Hepatocyte (in vitro differentiated cells): ENCODE data around the gene FOXA1. TPM values are rescaled to one million over a fixed set of nuclear protein-coding genes. Genes with fewer than 3 reads are reported as not detected.

Source experiments
- DNase-seq: peaks from one replicate; pipeline ENCODE4 v3.0.0-alpha.2; 2016; ENCODE audit warnings: low spot score
- H2AFZ ChIP-seq: fragments of 200-600 bp; sonication (generic); 2 replicates; pipeline ENCODE4 v1.6.0; 2016; ENCODE audit warnings: antibody characterized with exemption, mild to moderate bottlenecking
- H3K27ac ChIP-seq: fragments of 200-600 bp; sonication (generic); 2 replicates; pipeline ENCODE4 v1.5.1; 2016; ENCODE audit warnings: mild to moderate bottlenecking
- H3K27me3 ChIP-seq: fragments of 200-600 bp; sonication (generic); 2 replicates; pipeline ENCODE4 v1.6.1; 2016
- H3K36me3 ChIP-seq: fragments of 200-600 bp; sonication (generic); replicated peaks from 2 replicates; pipeline ENCODE4 v1.5.1; 2016; ENCODE audit warnings: low read depth; ENCODE audit not compliant: insufficient read depth
- H3K4me1 ChIP-seq: fragments of 200-600 bp; sonication (generic); 2 replicates; pipeline ENCODE4 v1.5.1; 2016; ENCODE audit warnings: mild to moderate bottlenecking, moderate library complexity; ENCODE audit not compliant: insufficient read depth
- H3K4me2 ChIP-seq: fragments of 200-600 bp; sonication (generic); 2 replicates; pipeline ENCODE4 v1.6.0; 2016
- H3K4me3 ChIP-seq: fragments of 200-600 bp; sonication (generic); 2 replicates; pipeline ENCODE4 v1.5.1; 2016; ENCODE audit warnings: mild to moderate bottlenecking
- H3K79me2 ChIP-seq: fragments of 200-600 bp; sonication (generic); 2 replicates; pipeline ENCODE4 v1.6.0; 2017; ENCODE audit warnings: mild to moderate bottlenecking
- H3K9me2 ChIP-seq: fragments of 200-600 bp; sonication (generic); replicated peaks from 2 replicates; pipeline ENCODE4 v1.6.0; 2017; ENCODE audit warnings: mild to moderate bottlenecking; ENCODE audit not compliant: insufficient read depth
- H3K9me3 ChIP-seq: fragments of 200-600 bp; sonication (generic); 2 replicates; pipeline ENCODE4 v1.5.1; 2016; ENCODE audit warnings: low read depth, mild to moderate bottlenecking
- H4K20me1 ChIP-seq: fragments of 200-600 bp; sonication (generic); 2 replicates; pipeline ENCODE4 v1.6.0; 2016; ENCODE audit warnings: mild to moderate bottlenecking; ENCODE audit not compliant: insufficient read depth, poor library complexity, severe bottlenecking
- CTCF ChIP-seq: fragments of 200-600 bp; sonication (generic); IDR thresholded peaks from 2 replicates; pipeline ENCODE4 v1.5.1; 2016; ENCODE audit warnings: antibody characterized with exemption, mild to moderate bottlenecking; ENCODE audit not compliant: poor library complexity
- EZH2 ChIP-seq: fragments of 200-600 bp; sonication (generic); IDR thresholded peaks from 2 replicates; pipeline ENCODE4 v1.6.1; 2016; ENCODE audit warnings: antibody characterized with exemption, mild to moderate bottlenecking, borderline replicate concordance
- EZH2phosphoT487 ChIP-seq: fragments of 200-600 bp; sonication (generic); IDR thresholded peaks from one replicate; pipeline ENCODE4 v1.6.1; 2018; ENCODE audit warnings: antibody characterized with exemption, mild to moderate bottlenecking, low read depth, moderate library complexity; ENCODE audit not compliant: unreplicated experiment, severe bottlenecking
- WGBS: methylation state at CpG from one replicate; pipeline ENCODE4 v1.1.6; 2016; ENCODE audit warnings: low lambda C conversion rate; ENCODE audit errors: missing lambda C conversion rate; 5-methylcytosine and 5-hydroxymethylcytosine counted together
- polyA plus RNA-seq: library from polyadenylated mRNA; unstranded; fragments of >200 nt; fragmentation: Nextera tagmentation; extraction: Ambion mirVana; gene quantifications from 2 replicates; pipeline ENCODE4 v1.2.1, GENCODE V29; 2016
- total RNA-seq: library from RNA; depleted of rRNA; stranded (reverse); fragments of >200 nt; gene quantifications from 2 replicates; pipeline ENCODE4 v1.2.3, GENCODE V29; 2014

Gene FOXA1
- total and polyA plus RNA-seq, 2 experiments from 2014 or later = 85.7 to 89.2 TPM

GRCh38 chr14:37584211-37585100, 10.6 kb downstream of the FOXA1 start:
- 6% methylated on average over 52 of the region's 62 CpGs for WGBS

GRCh38 chr14:37583358-37584210, 11.5 kb downstream of the FOXA1 start:
- Histone ChIP-seq H3K9me2 (no peaks in the 10 kb centered on the region), H3K36me3 (no peaks in the 10 kb centered on the region), H3K79me2 (peaks cover 17% of the 10 kb centered on the region), H3K4me1 (peaks cover 19% of the 10 kb centered on the region), H3K27ac (peak overlapping the region; percentile 95), H3K27me3 (peaks cover 57% of the 10 kb centered on the region), H3K9me3 (no peaks in the 10 kb centered on the region), H2AFZ (peak overlapping the region; percentile 80), H3K4me3 (peak overlapping the region; percentile 45), H3K4me2 (peak overlapping the region; percentile 87), H4K20me1 (no peaks in the 10 kb centered on the region)
- peak; percentile 80 for DNase-seq
- no peak for TF ChIP-seq EZH2phosphoT487
- TF ChIP-seq EZH2 = no peak
- TF ChIP-seq CTCF = no peak
- 2% methylated on average over 49 of the region's 67 CpGs for WGBS

More at GRCh38 chr14:37584211-37585100, 10.6 kb downstream of the FOXA1 start:
- TF ChIP-seq CTCF (no peak), EZH2phosphoT487 (peak; percentile 28), EZH2 (peak; percentile 94)
- H3K9me3 ChIP-seq = no peaks in the 10 kb centered on the region
- no peaks in the 10 kb centered on the region for H4K20me1 ChIP-seq
- peak; percentile 67 for DNase-seq
- H3K27ac ChIP-seq = peak overlapping the region; percentile 95
- H3K27me3 ChIP-seq = peaks cover 65% of the 10 kb centered on the region
- no peaks in the 10 kb centered on the region for H3K9me2 ChIP-seq
- H3K36me3 ChIP-seq = no peaks in the 10 kb centered on the region
- peak overlapping the region; percentile 87 for H3K4me2 ChIP-seq
- peaks cover 22% of the 10 kb centered on the region for H3K79me2 ChIP-seq
- H3K4me3 ChIP-seq = peak overlapping the region; percentile 9
- H3K4me1 ChIP-seq = peaks cover 19% of the 10 kb centered on the region
- peak overlapping the region; percentile 80 for H2AFZ ChIP-seq

GRCh38 chr14:37580146-37580545, 14.9 kb downstream of the FOXA1 start:
- H3K9me2 ChIP-seq = no peaks in the 10 kb centered on the region
- no peak overlapping the region for H3K4me3 ChIP-seq
- H3K4me2 ChIP-seq = no peak overlapping the region
- no peaks in the 10 kb centered on the region for H3K79me2 ChIP-seq
- no peak for DNase-seq
- no peaks in the 10 kb centered on the region for H4K20me1 ChIP-seq
- TF ChIP-seq CTCF (no peak), EZH2 (no peak), EZH2phosphoT487 (no peak)
- H3K27ac ChIP-seq = no peak overlapping the region
- no peaks in the 10 kb centered on the region for H3K36me3 ChIP-seq
- H3K4me1 ChIP-seq = peaks cover 11% of the 10 kb centered on the region
- 90% methylated on average over 2 of the region's 2 CpGs for WGBS
- H3K9me3 ChIP-seq = no peaks in the 10 kb centered on the region
- H2AFZ ChIP-seq = no peak overlapping the region
- peaks cover 27% of the 10 kb centered on the region for H3K27me3 ChIP-seq
